G401 (cell line): ENCODE results near the gene YPEL1. TPM values are rescaled to one million over a fixed set of nuclear protein-coding genes. Genes with fewer than 3 reads are reported as not detected.
"Not testable (repeated sequence)": the region's sequence is repeated elsewhere in the genome, so short reads cannot be mapped to it uniquely, and the experiment has no call there.

Experiments used
- DNase-seq: peaks from one replicate; pipeline ENCODE4 v3.0.0-alpha.2; 2015; ENCODE audit warnings: low spot score
- in situ Hi-C: cut with HindIII; loops from 2 replicates; pipeline ENCODE4 v1.10.0; 2016; ENCODE audit warnings: low sequenced_read_pairs, mixed read lengths
- total RNA-seq: library from RNA; depleted of rRNA; stranded (reverse); fragments of >200 nt; shearing (Covaris generic); gene quantifications from 2 replicates; pipeline ENCODE4 v1.2.3, GENCODE V29; 2014

YPEL1 gene
- total RNA-seq, 1 experiment from 2014 or later, result 0.14 TPM

DNA sequence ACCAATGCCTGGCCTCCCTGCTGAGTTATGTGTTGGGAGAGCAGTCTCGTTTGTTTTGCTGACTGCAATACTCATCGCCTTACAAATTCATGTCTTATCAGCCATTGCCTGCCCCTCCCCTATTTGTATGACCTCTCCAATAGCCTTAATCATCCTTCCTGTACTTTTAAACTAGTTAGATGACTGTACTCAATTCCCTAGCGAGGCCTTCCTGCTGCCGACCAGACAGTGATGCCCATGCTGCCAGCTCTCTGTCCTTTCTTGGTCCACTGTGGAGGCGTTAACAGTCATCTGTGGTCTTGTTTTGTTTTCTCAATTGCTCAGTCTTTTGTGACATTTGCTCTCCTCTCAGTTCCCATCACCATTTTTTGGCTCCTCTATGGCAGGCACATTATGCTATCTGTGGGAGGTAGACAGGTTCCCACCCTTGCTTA, 20.3 kb upstream of the YPEL1 start:
- in situ Hi-C loops, result no loop called here
- no peak for DNase-seq

DNA sequence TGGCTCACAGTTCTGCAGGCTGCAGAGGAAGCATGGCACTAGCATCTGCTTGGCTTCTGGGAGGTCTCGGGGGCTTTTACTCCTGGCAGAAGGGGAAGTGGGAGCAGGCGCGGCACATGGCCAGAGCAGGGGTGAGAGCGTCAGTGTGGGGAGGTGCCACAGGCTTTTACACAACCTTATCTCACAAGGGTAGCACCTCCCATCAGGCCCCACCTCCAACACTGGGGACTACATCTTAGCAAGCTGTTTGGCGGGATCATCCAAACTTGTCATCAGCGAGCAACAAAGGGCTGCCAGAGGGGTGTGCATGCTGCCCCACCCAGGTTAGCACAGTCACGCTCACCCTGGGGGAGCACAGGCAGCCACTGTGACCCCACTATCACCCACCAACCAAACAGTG, 18.9 kb upstream of the YPEL1 start:
- peak; percentile 74 for DNase-seq

DNA sequence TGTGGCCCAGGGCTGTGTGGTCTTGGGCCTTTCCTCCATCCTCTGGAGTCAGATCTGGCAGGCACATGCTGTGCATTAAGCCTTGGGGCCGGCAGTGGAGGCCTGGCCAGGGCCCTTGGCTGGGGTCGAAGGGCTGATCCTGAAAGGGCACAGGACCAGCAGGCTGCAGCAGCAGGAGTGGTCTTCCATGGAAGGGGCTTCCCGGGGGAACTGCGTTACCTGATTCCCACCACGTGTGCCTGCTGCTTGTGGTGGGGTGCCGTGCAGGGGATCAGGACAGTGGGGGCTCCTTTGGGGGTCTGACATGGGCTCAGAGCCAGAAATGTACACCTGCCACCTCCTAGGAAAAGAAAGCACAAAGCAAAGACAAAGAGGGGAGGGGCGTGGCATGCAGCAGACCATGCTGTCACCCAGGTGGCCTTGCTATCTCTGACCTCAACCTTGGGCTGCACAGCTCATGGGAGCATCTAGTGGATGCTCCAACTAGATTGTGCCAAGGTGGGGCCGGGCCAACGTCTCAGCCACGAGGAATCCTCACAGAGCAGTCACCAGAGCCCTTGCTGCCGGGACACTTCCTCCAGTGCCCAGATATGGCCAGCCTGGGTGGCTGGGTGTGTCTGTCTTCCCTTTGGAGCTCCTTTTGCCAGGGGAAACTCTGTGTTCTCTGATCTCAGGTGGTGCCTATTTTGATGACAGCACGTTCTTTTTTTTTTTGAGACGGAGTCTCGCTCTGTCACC, 17.9 kb upstream of the YPEL1 start:
- DNase-seq, result no peak
- in situ Hi-C loops, result no loop called here

More for the DNA sequence above, 18.9 kb upstream of the YPEL1 start:
- in situ Hi-C loops, result no loop called here

DNA sequence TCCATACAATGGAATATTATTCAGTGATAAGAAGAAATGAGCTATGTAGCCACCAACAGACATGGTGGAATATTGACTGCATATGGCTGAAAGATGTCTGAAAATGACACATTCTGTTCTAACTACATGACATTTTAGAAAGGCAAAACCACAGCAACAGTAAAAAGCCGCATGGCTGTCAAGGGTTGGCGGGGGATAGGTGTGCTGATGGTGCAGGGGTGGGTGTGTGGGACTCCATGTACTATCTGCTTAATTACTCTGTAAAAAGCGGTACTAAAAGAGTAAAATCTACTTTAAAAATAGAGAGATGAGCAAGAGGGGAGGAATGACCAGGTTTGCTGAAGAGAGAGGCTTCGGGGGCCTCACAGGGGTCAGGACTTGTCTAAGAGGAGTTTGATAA, 16.7 kb upstream of the YPEL1 start:
- no peak for DNase-seq
- in situ Hi-C loops, result no loop called here

DNA sequence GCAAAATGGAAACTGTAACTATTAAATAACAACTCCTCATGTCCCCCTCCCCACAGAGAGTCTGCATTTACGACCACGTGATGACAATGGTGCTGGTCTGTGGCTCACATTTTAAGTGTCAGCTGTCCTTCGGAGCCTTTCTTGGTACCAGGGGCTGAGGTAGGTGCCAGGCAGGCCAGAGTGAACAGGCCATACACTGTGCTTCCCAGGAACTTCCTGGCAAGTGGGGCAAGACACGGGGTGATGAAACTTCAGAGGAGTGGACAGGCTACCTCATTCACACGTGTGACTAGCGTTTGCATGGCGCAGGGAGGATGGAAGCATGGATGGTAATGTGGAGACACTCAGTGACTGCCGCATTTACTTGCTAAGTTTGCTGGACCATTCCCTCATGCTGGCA, 10.4 kb upstream of the YPEL1 start:
- no peak for DNase-seq
- in situ Hi-C loops, result no loop called here

DNA sequence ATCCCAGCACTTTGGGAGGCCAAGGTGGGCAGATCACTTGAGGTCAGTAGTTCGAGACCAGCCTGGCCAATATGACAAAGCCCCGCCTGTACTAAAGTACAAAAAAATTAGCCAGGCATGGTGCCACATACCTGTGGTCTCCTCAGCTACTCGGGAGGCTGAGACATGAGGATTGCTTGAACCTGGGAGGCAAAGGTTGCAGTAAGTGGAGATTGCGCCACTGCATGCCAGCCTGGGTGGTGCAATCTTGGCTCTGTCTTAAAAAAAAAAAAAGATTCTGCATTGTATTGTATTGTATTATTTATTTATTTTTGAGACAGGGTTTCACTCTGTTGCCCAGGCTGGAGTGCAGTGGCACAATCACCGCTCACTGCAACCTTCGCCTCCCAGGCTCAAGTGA, 9.3 kb upstream of the YPEL1 start:
- in situ Hi-C loops, DNase-seq: not testable (repeated sequence)

DNA sequence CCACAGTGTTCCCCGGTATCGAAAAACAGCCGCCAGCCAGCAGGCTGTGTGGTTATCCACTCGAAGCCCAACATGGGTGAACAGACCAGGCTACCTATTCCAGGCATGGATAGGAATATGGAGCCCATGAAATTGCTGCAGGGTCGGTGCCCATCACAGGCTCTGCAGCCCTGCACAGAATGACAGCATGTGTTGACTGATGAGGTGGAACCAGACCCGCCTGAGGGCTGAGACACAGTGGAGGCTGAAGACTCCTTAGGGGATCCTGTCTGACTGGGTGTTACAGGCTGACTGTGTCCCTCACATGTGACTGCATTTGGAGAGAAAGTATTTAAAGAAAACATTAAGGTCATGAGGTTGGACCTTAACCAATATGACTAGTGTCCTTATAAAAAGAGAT, 6.2 kb upstream of the YPEL1 start:
- DNase-seq, result no peak
- in situ Hi-C loops, result no loop called here

DNA sequence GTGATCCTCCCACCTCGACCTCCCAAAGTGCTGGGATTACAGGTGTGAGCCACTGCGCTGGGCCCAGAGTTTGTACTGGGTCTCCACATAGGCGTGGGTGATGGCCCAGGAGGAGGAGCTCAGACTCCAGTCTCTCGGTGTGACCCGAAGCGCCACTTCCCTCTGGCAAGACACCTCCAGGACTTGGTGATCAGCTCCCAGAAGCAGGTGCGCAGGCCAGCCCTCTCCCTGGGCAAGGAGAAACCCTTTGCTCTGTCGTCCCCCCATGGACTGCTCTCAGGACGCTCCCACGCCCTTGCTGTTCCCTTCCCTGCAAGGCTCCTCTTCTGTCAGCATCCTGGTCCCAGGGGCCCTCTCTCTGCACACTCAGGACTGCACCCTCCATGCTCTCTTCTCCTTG, 5.5 kb upstream of the YPEL1 start:
- in situ Hi-C loops, result no loop called here
- no peak for DNase-seq

DNA sequence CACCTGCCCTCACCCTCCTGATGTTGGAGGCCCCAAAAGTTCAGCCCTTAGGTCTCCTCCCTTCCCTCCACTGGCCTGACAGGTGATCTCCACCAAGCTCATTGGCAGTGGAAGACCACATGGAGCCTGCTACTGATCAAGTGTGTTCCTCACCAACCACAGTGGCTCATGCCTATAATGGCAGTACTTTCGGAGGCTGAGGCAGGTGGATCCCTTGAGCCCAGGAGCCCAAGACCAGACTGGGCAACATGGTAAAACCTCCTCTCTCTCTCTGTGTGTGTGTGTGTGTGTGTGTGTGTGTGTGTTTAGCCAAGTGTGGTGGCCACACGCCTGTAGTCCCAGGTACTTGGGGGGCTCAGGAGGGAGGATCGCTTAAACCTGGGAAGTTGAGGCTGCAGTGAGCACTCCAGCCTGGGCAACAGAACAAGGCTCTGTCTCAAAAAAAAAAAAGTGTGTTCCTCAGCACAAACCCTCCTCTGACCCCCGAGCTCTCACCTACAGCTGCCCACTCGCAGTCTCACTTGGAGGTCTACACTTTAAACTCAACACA, 4.3 kb upstream of the YPEL1 start:
- in situ Hi-C loops, result no loop called here

DNA sequence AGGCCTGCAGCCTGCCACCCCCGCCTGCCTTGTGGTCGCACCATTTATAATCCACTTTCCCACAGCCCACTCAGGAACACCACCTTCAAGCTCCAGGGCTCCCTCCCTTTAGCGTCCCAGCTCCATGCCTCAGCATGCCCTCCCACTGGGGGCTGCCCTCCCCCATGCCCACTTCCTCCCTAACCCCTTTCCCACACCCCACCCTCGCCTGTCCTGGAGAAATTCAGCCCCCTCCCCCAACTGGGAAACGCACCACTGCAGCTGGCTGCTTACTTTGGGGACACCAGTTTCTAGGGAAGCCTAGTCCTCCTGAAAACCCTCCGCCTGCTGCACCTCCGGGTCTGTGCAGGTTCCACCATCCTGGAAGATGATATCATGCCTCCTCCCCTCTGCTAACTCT, 3.4 kb upstream of the YPEL1 start:
- in situ Hi-C loops, result no loop called here
- no peak for DNase-seq

More for the DNA sequence above, 4.3 kb upstream of the YPEL1 start:
- no peak for DNase-seq

DNA sequence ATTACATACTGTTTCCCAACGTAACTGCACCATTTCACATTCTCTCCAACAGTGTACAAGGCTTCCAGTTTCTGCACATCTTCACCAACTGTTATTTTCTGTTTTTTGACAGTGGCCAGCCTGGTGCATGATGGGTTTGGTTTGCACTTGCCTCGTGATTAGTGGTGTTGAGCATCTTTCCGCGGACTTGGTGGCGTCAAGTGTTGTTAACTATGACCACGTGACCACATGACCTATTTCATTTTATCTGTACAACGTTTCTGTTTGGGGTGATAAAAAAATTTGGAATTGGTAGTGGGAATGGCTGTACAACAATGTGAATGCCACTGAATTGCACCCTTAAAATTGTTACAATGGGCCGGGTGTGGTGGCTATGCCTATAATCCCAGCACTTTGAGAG, 2.5 kb upstream of the YPEL1 start:
- DNase-seq, result no peak
- in situ Hi-C loops, result no loop called here

DNA sequence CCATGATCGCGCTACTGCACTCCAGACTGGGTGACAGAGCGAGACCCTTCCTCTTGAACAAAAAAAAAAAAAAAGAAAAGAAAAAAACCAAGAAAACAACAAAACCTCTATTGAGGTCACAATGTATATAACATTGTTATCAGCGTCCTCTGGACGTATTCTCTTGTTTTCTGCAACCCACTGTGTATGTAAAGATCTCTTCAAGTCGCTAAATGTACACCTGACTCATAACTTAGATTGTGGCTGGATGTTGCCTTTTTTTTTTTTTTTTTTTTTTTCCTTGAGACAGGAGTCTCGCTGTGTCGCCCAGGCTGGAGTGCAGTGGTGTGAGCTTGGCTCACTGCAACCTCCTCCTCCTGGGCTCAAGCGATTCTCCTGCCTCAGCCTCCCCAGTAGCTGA, 1.4 kb upstream of the YPEL1 start:
- DNase-seq, result no peak
- in situ Hi-C loops, result no loop called here

DNA sequence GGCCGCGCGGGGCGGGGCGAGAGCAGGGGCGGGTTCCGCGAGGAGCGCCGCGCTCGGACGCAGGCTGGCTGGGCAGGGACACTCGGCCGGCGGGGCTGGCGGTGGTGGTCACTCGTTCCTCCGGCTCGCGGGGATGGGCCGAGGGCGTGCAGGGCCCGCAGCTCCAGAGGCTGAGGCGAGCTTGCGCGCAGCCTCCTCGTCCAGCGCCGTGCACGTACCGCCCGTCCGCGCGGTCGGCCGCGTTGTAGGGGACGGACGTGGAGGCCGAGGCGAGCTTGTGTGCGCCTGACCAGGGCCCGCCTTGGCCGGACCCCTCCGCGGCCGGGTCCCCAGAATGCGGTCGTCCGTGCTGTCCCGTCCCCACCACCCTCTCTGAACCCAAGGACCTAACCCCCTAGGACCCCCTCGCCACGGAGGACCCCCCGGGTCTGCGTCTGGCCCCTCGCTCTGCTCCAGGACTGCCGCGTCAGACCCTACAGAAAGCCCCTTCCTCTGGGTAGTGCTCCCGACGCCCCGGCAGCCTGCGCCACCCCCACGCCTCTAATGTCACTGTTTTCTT, 569 bp upstream of the YPEL1 start:
- in situ Hi-C loops, result no loop called here
- no peak for DNase-seq

DNA sequence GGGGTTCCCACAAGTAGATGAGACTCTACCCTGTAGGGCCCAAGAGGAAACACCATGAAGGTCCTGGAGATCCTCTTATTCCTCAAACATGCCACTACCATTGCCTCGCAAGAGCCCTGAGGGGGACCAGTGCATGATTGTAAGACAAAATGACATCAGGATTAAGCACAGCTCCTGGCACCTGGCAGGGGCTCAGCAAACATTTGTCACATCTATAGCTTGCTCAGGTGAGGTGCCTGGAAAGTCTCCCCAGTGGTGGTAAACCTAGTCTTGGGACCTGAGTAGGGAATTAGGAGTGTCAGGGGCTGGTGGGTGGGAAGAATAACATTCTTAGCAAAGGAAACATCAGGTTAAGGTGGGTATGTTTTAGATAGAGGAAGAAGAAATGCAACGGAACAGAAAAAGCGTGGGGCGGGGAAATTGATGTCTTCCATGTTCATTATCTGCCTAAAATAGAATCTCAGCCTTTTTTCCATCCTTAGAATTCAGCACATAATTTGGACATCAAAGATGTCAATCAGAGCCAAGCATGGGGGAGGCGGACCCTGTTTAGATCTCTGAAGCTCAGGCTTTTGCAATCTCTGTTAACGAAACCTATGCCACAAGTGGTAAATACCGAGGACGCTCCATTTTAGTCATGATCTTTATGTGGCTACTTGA, 924 bp downstream of the YPEL1 start:
- in situ Hi-C loops, result no loop called here
- peak; percentile 35 for DNase-seq

DNA sequence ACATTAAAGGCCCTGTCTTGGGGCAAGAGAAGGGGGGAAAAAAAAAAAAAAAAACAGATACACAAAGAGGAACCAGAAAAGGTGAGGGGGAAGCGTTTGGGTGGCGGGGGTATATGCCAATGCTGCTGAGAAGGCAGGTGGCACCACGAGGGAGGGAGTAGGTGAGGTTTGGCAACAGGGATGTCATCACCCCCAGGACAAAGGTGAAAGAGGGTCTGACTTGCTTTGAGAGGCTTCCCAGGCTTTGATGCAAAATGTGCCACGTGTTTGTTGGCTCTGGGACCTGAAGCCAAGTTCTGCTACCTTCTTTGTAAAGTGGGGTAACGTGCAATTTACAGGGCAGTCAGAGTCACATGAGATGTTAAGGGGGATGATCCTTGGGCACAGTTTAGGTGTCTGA, 4.1 kb downstream of the YPEL1 start:
- no peak for DNase-seq
- in situ Hi-C loops, result no loop called here

DNA sequence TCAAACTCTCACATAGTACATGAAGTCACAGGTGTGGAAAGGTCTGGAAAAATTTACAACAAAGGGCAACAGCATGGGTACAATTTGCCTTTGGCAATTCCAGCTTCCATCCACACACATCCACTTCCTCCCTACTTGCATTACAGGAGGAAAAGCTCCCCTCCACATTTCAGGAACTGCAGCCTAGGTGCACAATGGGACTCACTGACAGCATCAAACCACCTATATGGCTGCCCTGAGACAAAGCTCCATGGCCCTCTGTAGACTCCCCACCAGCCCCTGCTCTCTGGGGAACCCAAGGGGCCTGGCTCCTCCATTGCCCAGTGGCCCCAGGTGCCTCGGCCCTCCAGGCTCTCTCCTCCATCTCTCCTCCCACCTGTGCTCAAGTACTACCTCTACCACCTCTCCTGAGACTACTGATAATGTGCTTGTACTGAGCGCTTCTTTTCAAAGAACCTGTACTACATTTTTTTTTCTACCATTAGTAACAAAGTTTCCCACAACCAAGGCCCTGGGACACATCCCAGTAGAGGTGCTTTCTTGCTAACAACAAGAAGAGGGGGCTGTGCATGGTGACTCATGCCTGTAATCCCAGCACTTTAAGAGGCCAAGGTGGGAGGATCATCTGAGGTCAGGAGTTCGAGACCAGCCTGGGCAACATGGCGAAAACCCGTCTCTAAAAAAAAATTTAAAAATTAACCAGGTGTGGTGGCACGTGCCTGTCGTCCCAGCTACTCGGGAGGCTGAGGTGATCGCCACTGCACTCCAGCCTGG, 4.9 kb downstream of the YPEL1 start:
- in situ Hi-C loops, result no loop called here
- no peak for DNase-seq

DNA sequence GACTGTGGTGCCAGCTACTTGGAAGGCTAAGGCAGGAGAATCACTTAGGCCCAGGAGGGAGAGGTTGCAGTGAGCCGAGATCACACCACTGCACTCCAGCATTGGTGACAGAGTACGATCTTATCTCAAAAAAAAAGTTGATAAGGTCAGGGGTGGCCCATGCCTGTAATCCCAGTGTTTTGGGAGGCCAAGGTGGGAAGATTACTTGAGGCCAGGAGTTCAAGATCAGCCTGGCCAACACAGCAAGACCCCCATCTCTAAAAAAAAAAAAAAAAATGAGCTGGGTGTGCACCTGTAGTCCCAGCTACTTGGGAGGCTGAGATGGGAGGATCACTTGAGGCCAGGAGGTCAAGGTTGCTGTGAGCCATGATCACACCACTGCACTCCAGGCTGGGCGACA, 6.4 kb downstream of the YPEL1 start:
- in situ Hi-C loops, DNase-seq: not testable (repeated sequence)

DNA sequence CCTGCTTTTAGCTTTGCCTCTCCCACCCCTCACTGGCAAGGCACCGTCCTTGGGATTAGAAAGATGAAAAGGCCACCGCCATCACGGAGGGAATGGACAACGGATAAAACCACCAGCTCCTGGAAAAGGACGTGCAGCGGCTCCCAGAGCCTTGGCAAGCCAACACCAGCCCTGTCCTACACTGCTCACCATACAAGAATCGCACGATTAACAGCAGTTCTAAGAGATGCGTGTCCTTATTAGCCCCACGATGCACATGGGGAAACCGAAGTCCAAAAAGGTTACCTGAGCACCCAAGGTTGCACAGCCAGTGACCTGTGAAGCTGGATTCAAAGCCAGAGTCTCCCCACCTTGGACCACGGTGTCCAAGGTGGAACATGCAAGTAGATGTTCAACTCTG, 7.3 kb downstream of the YPEL1 start:
- in situ Hi-C loops, result no loop called here
- no peak for DNase-seq

DNA sequence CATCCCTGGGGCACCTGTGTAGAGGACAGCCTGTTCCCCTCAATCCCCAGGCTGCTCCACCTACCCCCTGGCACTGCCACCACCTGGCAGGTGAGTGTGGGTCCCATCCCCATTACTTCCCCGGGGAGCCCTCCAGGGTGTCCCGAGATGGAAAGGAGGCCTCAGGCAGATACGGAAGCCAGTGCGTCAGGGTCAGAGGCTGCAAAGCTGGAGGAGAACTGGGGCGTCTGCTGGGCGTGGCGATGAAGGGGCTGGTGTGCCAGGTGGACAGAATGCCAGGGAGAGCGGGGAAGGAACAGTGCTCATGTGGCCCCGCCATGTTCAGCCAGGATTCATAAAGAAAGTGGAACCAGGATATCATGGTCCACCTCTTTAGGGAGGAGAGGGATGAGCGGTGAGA, 7.8 kb downstream of the YPEL1 start:
- no peak for DNase-seq
- in situ Hi-C loops, result no loop called here

DNA sequence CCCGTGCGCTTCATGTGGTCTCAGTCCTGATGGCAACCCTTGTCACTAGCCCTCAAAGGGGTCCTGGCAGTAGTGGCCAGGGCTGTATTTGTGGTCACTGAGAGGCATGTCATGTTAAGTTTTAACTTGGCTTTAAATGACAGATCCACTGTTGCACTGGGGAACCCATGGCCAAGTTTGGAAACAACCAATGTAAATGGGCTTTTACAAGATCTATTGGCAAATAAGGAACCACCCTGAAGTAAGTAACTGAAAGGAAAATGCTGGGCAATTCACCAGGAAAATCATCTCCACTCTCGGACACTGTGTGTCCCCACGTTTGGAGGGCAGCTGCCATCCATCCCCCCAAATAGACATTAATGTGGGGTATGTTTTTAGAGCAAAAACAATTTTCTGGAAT, 8.4 kb downstream of the YPEL1 start:
- DNase-seq, result no peak
- in situ Hi-C loops, result no loop called here
